ENCODE data around the gene NUDT14. TPM values are rescaled to one million over a fixed set of nuclear protein-coding genes. Genes with fewer than 3 reads are reported as not detected.

Gene NUDT14
- total and polyA plus RNA-seq, 2 of the 8 experiments (the other 6 are each of a cell fraction or from before 2014, with no cell fraction given) = 25.5 to 33.3 TPM

DNA sequence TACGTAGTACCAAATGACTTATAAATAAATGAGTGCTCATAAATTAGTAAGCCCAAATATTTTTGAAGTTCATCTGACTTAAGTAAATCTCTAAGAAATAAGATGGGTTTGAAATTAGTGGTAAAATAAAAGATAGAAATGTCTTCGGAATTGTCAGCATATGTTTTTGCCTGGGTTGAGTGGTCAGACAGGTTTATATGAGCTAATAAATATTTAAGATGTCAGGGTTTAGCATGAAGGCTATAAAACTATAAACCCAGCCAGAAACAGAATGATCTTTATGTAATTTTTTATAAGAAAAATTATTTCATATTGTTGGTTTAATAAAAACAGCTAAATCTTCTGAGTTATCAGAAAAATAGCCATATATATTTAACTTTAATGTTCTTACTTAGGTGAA lies 49.9 kb downstream of the NUDT14 start:
- no peak overlapping the region for H3K14ac ChIP-seq (ENCODE audit: insufficient read length)
- DNase-seq (ENCODE audit: low read depth in 1 of 2, low spot score in 2 of 2) (no peak), FAIRE-seq (no peak)
- POLR2A ChIA-PET (ENCODE audit: partially characterized antibody) = no interaction called here
- H3K23me2 ChIP-seq (ENCODE audit: low read depth, low read length) = no peaks in the 10 kb centered on the region
- H2AK5ac ChIP-seq (ENCODE audit: low read depth, low read length) = no peak overlapping the region
- H2BK5ac ChIP-seq (ENCODE audit: low read depth, low read length) = no peak overlapping the region
- H2BK20ac ChIP-seq (ENCODE audit: low read length) = no peak overlapping the region
- H3K27me3 ChIP-seq (replicated peaks in 1 of 4; ENCODE audit: control insufficient read depth in 3 of 4, extremely low read depth in 1 of 4, insufficient read depth in 3 of 4, low read length in 3 of 4) = no peaks in the 10 kb centered on the region; a peak in 1 of 7 replicates
- H2BK12ac ChIP-seq (ENCODE audit: low read depth, low read length) = no peak overlapping the region
- H4K91ac ChIP-seq (replicated peaks; ENCODE audit: insufficient read length, low read length) = no peak overlapping the region
- no peak overlapping the region for H3K4ac ChIP-seq (replicated peaks; ENCODE audit: insufficient read length, low read depth, low read length)
- no peak overlapping the region for H2BK15ac ChIP-seq (ENCODE audit: low read length)
- H3K9me3 ChIP-seq (ENCODE audit: insufficient read depth in 2 of 2, low read depth in 1 of 2, low read length in 1 of 2) = peaks cover 2 to 3% of the 10 kb centered on the region in 2 experiments; a peak in 1 of 4 replicates
- H3K79me1 ChIP-seq (ENCODE audit: low read depth, low read length) = no peaks in the 10 kb centered on the region
- H3K27ac ChIP-seq (ENCODE audit: low read depth, low read length) = no peak overlapping the region
- no peak overlapping the region for H2AFZ ChIP-seq (ENCODE audit: low read length)
- no peak overlapping the region for H2BK120ac ChIP-seq (replicated peaks; ENCODE audit: low read depth, low read length)
- no peak overlapping the region for H3K23ac ChIP-seq (ENCODE audit: insufficient read length)
- no peak overlapping the region for H4K5ac ChIP-seq (ENCODE audit: insufficient read length, low read depth, low read length)
- no peaks in the 10 kb centered on the region for H3K79me2 ChIP-seq (ENCODE audit: control insufficient read depth in 1 of 2, insufficient read depth in 2 of 2, low read length in 2 of 2)
- peaks cover 0 to under 1% (median 0%) of the 10 kb centered on the region in 4 experiments; a peak in 1 of 7 replicates for H3K4me1 ChIP-seq (replicated peaks in 1 of 4; ENCODE audit: control insufficient read depth in 3 of 4, insufficient read depth in 4 of 4, low read length in 3 of 4)
- no peaks in the 10 kb centered on the region for H3K36me3 ChIP-seq (ENCODE audit: control insufficient read depth in 2 of 4, insufficient read depth in 4 of 4, low read length in 3 of 4)
- H3K18ac ChIP-seq (ENCODE audit: extremely low read depth, low read length) = no peak overlapping the region
- H4K8ac ChIP-seq (ENCODE audit: extremely low read depth, insufficient read depth, low read length) = no peak overlapping the region
- 81% methylated on average over 2 of the region's 2 CpGs; no CpG with 5 or more reads in 1 of the 2 experiments for WGBS, 2 experiments (ENCODE audit: extremely low coverage in 1 of 2, insufficient coverage in 1 of 2, insufficient read length in 1 of 2, insufficient replicate concordance in 2 of 2, low coverage in 1 of 2, low lambda C conversion rate in 2 of 2, missing lambda C conversion rate in 1 of 2)
- H3K4me3 ChIP-seq (ENCODE audit: extremely low read depth in 1 of 4, insufficient read depth in 2 of 4, low read depth in 3 of 4, low read length in 4 of 4) = no peak overlapping the region
- CTCF ChIA-PET (ENCODE audit: partially characterized antibody) = interaction anchor here (0.6 kb wide), 1 partner anchor 159 kb away, joined by 3 read pairs; no protein-coding TSS in a partner anchor
- H4K20me1 ChIP-seq (replicated peaks in 1 of 2; ENCODE audit: control insufficient read depth in 1 of 2, insufficient read depth in 2 of 2, low read length in 2 of 2) = no peaks in the 10 kb centered on the region
- no peak overlapping the region for H3K4me2 ChIP-seq (ENCODE audit: insufficient read depth in 1 of 2, low read depth in 2 of 2, low read length in 2 of 2)
- no peak overlapping the region for H3K56ac ChIP-seq (replicated peaks; ENCODE audit: insufficient read length, low read depth, low read length)
- no peak overlapping the region for H3K9ac ChIP-seq (replicated peaks in 1 of 4; ENCODE audit: extremely low read depth in 1 of 4, low read depth in 3 of 4, low read length in 3 of 4)
- TF ChIP-seq NRF1 (IDR thresholded peaks at IDR 0.05; ENCODE audit: low read depth, low read length) (no peak), TAF7 (optimal IDR thresholded peaks at IDR 0.05; ENCODE audit: borderline replicate concordance, low read depth, low read length) (no peak), SUZ12 (IDR thresholded peaks at IDR 0.05; ENCODE audit: low read length) (no peak), RNF2 (IDR thresholded peaks at IDR 0.05; ENCODE audit: borderline replicate concordance, low read depth, low read length, missing control alignments, poor library complexity, severe bottlenecking) (no peak), TCF12 (IDR thresholded peaks at IDR 0.05; ENCODE audit: low read depth, low read length) (no peak), SP2 (IDR thresholded peaks at IDR 0.05; ENCODE audit: low read length) (no peak), SIX5 (IDR thresholded peaks at IDR 0.05; ENCODE audit: low read depth, low read length) (no peak), SP4 (IDR thresholded peaks at IDR 0.05; ENCODE audit: low read length) (no peak)
- TF ChIP-seq, protein P1, sequence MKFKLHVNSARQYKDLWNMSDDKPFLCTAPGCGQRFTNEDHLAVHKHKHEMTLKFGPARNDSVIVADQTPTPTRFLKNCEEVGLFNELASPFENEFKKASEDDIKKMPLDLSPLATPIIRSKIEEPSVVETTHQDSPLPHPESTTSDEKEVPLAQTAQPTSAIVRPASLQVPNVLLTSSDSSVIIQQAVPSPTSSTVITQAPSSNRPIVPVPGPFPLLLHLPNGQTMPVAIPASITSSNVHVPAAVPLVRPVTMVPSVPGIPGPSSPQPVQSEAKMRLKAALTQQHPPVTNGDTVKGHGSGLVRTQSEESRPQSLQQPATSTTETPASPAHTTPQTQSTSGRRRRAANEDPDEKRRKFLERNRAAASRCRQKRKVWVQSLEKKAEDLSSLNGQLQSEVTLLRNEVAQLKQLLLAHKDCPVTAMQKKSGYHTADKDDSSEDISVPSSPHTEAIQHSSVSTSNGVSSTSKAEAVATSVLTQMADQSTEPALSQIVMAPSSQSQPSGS (IDR thresholded peaks at IDR 0.05; ENCODE audit: low read length) = no peak
